Measurements from ENCODE around the gene ENOPH1.

ENOPH1 gene

GRCh38 chr4:82429728-82430192 is 630 bp upstream of the ENOPH1 start (continued):
- TF ChIP-seq GFI1B (tag by site-specific recombination; IDR thresholded peaks at IDR 0.05): no peak
- TF ChIP-seq, protein P1, sequence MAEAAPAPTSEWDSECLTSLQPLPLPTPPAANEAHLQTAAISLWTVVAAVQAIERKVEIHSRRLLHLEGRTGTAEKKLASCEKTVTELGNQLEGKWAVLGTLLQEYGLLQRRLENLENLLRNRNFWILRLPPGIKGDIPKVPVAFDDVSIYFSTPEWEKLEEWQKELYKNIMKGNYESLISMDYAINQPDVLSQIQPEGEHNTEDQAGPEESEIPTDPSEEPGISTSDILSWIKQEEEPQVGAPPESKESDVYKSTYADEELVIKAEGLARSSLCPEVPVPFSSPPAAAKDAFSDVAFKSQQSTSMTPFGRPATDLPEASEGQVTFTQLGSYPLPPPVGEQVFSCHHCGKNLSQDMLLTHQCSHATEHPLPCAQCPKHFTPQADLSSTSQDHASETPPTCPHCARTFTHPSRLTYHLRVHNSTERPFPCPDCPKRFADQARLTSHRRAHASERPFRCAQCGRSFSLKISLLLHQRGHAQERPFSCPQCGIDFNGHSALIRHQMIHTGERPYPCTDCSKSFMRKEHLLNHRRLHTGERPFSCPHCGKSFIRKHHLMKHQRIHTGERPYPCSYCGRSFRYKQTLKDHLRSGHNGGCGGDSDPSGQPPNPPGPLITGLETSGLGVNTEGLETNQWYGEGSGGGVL (tag by site-specific recombination; IDR thresholded peaks at IDR 0.05): no peak
- TF ChIP-seq ZNF133 (tag by site-specific recombination; IDR thresholded peaks at IDR 0.05): no peak
- no peak for TF ChIP-seq ZNF423 (tag by site-specific recombination; IDR thresholded peaks at IDR 0.05)
- no peak for TF ChIP-seq ZNF175 (tag by site-specific recombination; IDR thresholded peaks at IDR 0.05)
- TF ChIP-seq KLF9 (tag by site-specific recombination; IDR thresholded peaks at IDR 0.05; ENCODE audit: low read depth): peak; percentile 58; the same call in 1 of the 2 replicates
- no peak for TF ChIP-seq ZBTB1 (tag by site-specific recombination; IDR thresholded peaks at IDR 0.05)
- TF ChIP-seq ZNF830 (tag by site-specific recombination; IDR thresholded peaks at IDR 0.05; ENCODE audit: low read depth): no peak
- no peak for TF ChIP-seq ZNF791 (tag by site-specific recombination; IDR thresholded peaks at IDR 0.05)
- TF ChIP-seq ZNF221 (tag by site-specific recombination; IDR thresholded peaks at IDR 0.05; ENCODE audit: borderline replicate concordance): no peak
- TF ChIP-seq ZNF366 (tag by site-specific recombination; conservative IDR thresholded peaks at IDR 0.05): no peak
- TF ChIP-seq ZNF521 (tag by site-specific recombination; IDR thresholded peaks at IDR 0.05): no peak
- no peak for TF ChIP-seq PRDM6 (tag by site-specific recombination; IDR thresholded peaks at IDR 0.05)

- ChIA-PET CTCF (interaction anchor here (0.6 kb wide), 3 partner anchors 70 to 936 kb away, joined by 3 to 7 read pairs (median 3); no protein-coding TSS in a partner anchor), POLR2A (interaction anchor here (1.1 kb wide), 1 partner anchor 57 kb away, joined by 3 read pairs; the partner anchor contains the start of gene HNRNPD)
- Histone ChIP-seq H3K27ac (ENCODE audit: extremely low read depth, low read depth, low read length) (peak overlapping the region; percentile 56; the same call in 1 of the 2 replicates), H3K9me3 (ENCODE audit: control insufficient read depth, insufficient read depth, low read depth, low read length) (no peaks in the 10 kb centered on the region), H3K4me3 (ENCODE audit: low read depth, low read length) (peak overlapping the region; percentile 77), H3K4me1 (ENCODE audit: control insufficient read depth, insufficient read depth, low read length) (no peaks in the 10 kb centered on the region), H3K36me3 (ENCODE audit: control insufficient read depth in 2 of 2, insufficient read depth in 1 of 2, low read length in 2 of 2) (peaks cover 2 to 33% of the 10 kb centered on the region in 2 experiments)
- TF ChIP-seq, protein P2, sequence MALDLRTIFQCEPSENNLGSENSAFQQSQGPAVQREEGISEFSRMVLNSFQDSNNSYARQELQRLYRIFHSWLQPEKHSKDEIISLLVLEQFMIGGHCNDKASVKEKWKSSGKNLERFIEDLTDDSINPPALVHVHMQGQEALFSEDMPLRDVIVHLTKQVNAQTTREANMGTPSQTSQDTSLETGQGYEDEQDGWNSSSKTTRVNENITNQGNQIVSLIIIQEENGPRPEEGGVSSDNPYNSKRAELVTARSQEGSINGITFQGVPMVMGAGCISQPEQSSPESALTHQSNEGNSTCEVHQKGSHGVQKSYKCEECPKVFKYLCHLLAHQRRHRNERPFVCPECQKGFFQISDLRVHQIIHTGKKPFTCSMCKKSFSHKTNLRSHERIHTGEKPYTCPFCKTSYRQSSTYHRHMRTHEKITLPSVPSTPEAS (tag by site-specific recombination; IDR thresholded peaks at IDR 0.05): no peak
- TF ChIP-seq ZNF518A (tag by site-specific recombination; conservative IDR thresholded peaks at IDR 0.05; ENCODE audit: low read depth): no peak
- no peak for TF ChIP-seq ZNF76 (tag by site-specific recombination; IDR thresholded peaks at IDR 0.05; ENCODE audit: borderline replicate concordance, low read depth)
- TF ChIP-seq ZNF19 (tag by site-specific recombination; IDR thresholded peaks at IDR 0.05; ENCODE audit: low read depth): no peak
- TF ChIP-seq REPIN1 (tag by site-specific recombination; IDR thresholded peaks at IDR 0.05; ENCODE audit: low read depth): no peak
- no peak for TF ChIP-seq ZBTB6 (tag by site-specific recombination; IDR thresholded peaks at IDR 0.05)
- no peak for TF ChIP-seq SCRT2 (tag by site-specific recombination; IDR thresholded peaks at IDR 0.05)
Measured at GRCh38 chr4:82430964-82431745, 765 bp downstream of the ENOPH1 start.

Measured in HEK293 (cell line).